Renal cortex interstitium (tissue), 11 donors: ENCODE measurements around the gene KLF16. TPM values are rescaled to one million over a fixed set of nuclear protein-coding genes. Genes with fewer than 3 reads are reported as not detected.

Experiments
- DNase-seq, 11 donors: peaks; one replicate each; pipeline ENCODE4 v3.0.0-alpha.2; 2013; ENCODE audit warnings: low read depth in 9 of 11, low spot score in 4 of 11; ENCODE audit errors: extremely low read depth in 1 of 11
- polyA plus RNA-seq, 3 donors: library from polyadenylated mRNA; unstranded; fragments of 120-200 nt; gene quantifications; one replicate each; pipeline ENCODE4 v1.2.1, GENCODE V29; 2013; ENCODE audit not compliant: insufficient read length in 3 of 3

Gene KLF16
- polyA plus RNA-seq, 3 donors, result 5.4 to 10.1 (median 9.5) TPM

- no peak for DNase-seq
Measured at GRCh38 chr19:1818549-1819195, 44.7 kb downstream of the KLF16 start.

GRCh38 chr19:1817553-1818179, 45.7 kb downstream of the KLF16 start:
- no peak for DNase-seq

GRCh38 chr19:1816530-1817298, 46.7 kb downstream of the KLF16 start:
- no peak for DNase-seq

- DNase-seq, result no peak
Measured at GRCh38 chr19:1815605-1816529, 47.5 kb downstream of the KLF16 start.

GRCh38 chr19:1814833-1815604, 48.4 kb downstream of the KLF16 start:
- DNase-seq, result no peak

GRCh38 chr19:1814391-1814790, 49.0 kb downstream of the KLF16 start:
- DNase-seq, result no peak

GRCh38 chr19:1813192-1814182, 49.9 kb downstream of the KLF16 start:
- DNase-seq, result no peak

GRCh38 chr19:1812426-1813191, 50.8 kb downstream of the KLF16 start:
- DNase-seq, result peak in 10 of 11 donors; percentile 35 to 79 (median 70)

GRCh38 chr19:1811942-1812425, 51.4 kb downstream of the KLF16 start, which contains the start of gene ATP8B3:
ATP8B3 (minus strand) TSS chr19:1812276; CDS start chr19:1811736, 540 bp downstream.
- no peak for DNase-seq

- DNase-seq, result no peak
Measured at GRCh38 chr19:1811472-1811894, 51.9 kb downstream of the KLF16 start.

- no peak for DNase-seq
Measured at GRCh38 chr19:1810439-1811160, 52.8 kb downstream of the KLF16 start.

GRCh38 chr19:1809678-1810077, 53.7 kb downstream of the KLF16 start:
- no peak for DNase-seq

- DNase-seq, result no peak
Measured at GRCh38 chr19:1808395-1808731, 55.0 kb downstream of the KLF16 start.

GRCh38 chr19:1807695-1808394, 55.5 kb downstream of the KLF16 start:
- no peak for DNase-seq

- DNase-seq, result no peak
Measured at GRCh38 chr19:1807030-1807694, 56.2 kb downstream of the KLF16 start.
